Activated T-cell treated with anti-CD3 and anti-CD28 coated beads, Interleukin-2, amount 50 U/mL, for 48 hours (primary cell): Measurements from ENCODE around the gene DMRTB1.

ENCODE experiments used
- DNase-seq, 2 experiments: peaks; one replicate each; pipeline ENCODE4 v3.0.0-alpha.2; 2020

DMRTB1 gene

DNA sequence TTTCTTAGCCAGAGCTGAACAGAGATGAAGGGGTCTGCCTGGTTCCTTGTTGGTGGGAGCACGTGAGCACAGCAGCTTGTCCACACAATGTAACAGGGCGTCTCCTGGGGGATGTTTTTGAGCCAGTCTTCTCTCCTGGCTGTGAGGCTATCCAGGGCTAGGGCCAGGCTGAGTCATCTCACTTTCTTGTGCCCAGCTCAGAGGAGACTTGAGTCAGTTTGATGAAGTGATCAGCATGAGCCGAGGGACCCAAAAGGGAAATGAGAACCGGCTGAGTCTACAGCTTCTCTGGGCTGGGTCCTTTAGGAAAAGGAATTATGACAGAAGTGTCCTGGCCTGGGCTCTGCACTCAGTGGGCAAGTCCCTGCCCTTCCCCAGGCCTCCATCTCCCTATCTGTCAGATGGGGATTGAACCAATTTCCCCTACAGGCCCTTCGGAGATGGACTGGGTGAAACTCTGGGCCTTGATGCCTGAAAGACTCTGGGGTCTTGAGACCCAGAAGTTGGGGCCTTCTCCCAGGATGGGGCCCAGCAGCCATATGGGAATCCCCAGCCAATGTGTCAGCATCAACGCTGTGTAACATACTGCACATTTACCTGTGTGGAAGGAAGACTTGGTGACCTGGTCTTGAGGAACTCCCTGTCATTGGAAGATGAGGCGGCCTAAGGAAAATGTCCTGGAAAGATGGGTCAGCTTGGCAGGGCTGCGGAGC, 36.6 kb downstream of the DMRTB1 start:
- DNase-seq: no peak

DNA sequence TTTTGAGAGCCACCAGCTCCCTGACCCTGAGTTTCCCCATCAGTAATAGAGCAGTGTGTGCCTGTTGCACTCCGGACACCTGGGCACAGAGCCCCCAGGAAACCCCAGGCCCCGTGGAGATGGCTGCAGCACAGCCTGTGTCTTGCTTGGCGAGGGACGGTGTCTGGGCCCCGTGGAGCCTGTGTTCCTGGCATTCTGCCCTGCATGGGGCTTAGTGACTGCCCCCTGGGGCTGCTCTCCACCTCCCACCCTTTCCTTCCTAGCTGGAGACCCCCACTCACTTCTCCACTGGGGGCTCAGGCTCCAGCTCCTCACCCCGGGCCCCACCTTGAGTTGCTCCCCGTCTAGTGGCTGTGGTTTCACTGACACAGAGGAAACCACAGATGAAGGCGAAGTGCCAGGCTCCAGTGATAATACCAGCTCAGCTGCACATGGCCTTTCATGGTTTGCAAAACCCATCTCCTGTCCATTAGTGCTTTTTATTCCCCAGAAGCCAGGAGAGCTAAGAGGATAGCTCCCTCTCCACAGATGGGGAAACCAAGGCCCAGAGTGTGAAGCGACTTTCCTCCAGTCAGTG, 39.4 kb downstream of the DMRTB1 start:
- no peak for DNase-seq

DNA sequence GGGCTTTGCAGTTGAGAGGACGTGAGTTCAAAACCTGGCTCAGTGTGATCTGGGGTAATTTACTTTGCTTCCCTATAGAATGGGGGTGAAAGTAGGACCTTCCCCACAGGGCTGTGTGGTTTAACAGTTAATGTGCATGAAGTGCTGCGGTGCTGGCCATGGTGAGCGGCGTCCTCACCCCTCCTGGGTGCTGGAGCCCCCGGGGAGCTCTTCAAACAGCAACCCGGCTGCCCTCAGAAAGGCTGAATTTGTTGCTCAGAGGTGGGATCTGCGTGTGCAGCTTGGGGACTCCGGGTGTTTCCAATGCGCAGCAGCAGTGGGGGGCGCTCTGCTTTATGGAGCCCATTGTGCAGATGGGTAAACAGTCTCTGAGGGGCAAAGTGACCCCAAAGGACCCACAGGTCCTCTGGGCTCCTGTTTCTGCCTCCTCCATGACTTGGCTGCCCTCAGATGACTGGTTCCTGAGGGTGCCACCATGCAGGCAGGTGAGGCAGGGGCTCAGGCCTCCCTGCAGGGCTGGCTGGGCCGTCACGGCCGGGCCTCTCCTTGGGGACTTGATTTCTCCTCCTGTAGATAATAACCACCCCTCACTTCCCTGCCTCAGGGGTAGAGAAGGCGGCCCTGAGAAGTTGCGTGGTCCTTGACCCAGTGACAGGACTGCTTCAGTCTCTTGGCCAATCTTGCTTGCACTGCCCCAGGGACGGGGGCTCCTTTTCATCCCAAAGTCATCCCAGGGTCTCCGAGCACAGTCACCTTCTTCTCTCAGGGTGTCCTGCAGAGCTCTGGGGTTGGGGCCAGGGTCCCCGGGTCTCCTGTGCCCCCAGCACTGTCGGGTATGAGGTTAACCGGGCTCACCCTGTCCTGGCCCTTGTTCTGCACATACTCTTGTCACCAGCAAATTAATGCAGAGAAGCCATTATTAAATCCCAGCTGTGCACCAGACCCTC, 40.3 kb downstream of the DMRTB1 start:
- no peak for DNase-seq

DNA sequence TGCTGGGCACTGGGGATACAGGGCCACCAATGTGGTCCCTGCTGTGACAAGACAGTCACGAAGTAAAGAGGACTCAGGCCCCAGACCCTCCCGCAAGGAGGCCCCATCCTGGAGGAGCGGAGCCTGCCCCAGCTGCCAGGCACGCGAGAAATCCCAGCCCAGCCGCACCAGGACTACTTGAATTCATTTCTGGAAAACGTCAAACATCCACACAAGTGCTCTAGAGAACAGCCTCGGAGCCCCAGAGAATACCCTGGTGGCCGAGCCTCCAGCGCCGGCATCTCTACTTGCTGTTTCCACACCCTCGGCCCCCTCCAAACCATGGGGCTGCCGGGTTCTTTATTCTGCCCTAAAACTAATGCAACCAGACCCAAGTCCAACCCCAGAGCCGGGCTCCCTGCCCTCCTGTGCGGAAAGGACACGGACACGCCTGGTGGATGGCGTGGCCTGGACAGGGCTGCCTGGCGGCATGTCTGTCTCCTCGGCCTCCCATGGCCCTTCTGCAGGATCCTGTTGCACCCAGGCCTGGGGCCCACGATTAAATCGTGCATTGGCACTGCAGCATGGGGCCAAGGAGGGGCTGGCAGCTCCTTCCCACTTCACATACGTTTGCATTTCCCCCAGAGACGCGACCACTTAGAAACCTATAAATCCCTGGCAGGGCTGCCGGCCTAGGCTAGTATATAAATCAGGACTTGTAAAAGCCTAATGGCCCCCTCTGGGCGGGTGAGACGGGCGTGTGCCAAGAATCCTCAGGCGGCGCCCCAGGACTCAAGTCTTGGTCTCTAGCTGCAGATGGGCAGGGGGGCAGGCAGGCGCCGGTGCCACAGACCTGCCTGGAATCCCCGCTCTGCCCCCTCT, 41.2 kb downstream of the DMRTB1 start:
- no peak for DNase-seq

DNA sequence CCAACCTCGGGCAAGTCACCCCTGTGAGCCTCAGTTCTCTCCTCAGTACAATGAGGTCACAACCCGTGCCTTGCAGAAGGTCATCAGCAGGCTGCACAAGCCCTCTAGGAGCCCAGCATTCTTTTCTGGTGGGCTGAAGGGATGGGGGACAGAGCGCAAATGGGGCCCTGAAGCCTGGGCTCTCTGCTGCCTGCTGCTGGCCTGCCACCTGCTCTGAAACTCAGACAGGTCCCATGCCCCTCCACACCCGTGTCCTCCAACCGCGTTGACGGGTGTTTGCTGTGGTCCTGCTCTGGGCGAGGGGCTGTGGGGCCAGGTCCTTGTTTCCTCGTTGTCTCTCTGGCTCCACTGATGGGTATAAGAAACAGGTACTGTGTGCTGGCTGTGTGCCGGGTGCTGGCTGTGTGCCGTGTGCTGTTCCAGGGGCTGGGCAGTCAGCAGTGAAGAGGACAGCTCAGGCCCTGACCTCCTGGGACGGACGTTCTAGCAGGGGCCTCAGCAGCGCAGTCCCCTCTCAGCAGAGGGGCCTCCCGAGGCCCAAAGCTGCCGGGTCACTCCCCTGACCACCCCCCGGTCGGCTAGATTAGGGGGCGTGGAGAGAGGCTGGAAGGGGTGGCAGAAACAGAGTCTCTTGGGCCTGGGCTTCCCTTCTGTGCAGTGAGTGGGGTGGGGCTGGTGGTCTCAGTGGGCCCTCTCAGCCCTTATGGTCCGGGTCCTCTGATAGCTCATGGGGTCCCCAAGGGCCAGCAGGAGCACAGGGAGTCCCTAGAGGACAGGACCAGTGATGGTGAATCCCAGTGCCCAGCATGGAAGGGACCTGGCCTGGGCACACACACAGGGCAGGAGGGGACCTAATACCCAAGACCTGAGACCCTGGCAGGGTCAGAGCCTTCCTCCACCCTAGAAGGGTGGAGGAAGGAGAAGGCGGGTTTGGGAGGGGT, 42.1 kb downstream of the DMRTB1 start:
- no peak for DNase-seq

DNA sequence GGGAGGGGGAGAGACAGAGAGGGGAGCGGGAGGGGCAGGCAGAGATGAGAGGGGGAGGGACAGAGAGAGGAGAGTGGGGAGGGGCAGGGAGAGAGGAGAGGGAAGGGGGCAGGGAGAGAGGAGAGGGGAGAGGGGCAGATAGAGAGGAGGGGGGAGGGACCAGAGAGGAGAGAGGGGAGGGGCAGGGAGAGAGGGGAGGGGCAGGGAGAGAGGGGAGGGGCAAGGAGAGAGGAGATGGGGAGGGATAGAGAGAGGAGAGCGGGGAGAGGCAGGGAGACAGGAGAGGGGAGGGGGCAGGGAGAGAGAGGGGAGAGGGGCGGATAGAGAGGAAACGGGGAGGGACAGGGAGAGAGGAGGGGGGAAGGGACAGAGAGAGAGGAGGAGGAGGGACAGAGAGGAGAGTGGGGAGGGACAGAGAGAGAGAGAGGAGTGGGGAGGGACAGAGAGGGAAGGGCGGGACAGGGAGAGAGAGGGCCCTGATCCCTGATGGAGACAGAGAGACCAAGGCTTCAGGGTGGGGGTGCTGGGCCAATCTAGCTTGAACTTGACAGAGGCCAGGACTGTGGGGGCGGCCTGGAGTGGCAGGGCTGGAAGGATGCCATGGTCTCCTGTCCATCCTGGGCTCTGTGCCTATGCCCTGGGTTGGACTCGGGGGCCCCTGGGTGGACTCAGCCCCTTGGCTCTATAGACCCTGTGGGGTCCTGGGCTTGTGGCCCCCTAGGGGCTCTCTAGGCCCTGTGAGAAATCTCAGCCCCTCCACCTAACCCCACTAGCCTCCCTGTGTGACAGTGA, 43.6 kb downstream of the DMRTB1 start:
- no peak for DNase-seq

DNA sequence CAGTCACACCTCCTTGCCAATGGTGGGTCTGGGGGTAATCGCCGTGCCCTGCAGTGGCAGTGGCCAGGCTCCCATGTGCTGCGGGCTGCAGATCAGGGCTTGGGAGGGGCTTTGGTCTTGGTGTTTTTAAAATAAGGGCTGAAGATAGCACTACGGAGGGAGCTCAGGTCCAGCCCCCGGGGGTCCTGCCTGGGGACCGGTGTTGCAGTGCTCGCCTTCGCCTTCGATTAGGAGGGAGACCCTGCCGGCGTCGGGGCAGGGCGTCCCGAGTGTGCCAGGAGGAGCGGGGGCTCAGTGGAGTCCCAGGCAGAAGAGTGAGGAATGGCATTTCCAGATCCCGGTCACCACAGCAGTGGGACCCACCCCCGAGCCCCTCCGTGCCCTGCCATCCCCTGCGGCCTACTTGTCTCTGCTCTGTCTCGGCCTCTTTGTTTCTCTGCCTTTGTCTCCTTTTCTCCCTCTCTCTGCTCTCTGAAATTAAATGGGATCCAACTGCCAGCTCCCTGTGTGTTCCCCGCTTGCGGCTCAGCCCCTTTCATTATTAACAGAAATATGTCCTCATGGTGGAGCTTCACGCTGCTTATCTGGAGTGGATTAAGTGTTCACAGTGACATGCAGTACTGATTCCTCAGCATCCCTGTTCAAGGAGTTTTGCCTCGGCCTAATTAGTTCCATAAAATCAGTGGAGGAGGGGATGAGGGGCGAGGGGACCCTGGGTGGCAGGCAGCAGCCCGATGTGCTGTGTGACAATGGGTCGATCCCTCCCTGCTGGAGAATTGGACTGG, 44.4 kb downstream of the DMRTB1 start:
- no peak for DNase-seq

DNA sequence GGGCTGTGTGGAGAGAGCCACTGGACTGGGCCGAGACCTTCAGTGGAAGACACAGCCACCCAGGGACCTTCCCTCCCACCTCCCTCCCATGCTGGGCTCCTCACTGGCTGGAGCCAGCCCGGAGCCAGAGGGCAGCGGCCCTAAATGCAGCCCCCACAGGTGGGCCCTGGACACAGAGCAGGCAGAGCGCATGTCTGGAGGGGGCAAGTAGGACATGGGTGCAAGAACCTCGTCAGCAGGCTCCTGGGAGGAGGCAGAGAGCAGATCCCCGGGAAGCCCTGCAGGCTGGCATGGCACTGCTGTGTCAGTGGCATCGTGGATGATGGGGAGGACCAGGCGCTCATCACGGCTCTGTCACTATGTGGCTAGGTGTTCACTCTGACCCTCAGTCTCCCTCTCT, 45.7 kb downstream of the DMRTB1 start:
- no peak for DNase-seq

DNA sequence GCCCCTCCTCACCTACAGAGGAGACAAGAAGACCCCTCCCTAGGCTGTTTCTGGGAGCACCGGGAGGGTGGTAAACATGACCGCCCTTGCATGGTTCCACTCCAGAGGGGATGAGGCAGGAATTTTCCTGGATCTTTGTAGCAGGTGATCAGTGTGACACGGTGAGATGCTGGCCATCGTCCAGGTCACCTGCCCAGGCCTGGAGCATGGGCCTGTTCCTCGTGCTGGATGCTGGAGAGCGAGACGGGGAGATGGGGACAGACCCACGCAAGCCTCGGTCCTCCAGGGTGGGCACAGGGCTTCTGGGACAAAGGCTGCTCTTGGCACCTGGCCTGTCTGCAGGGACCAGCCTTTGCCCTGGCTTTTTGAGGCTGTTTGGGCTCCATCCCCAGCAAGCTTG, 46.2 kb downstream of the DMRTB1 start:
- no peak for DNase-seq

DNA sequence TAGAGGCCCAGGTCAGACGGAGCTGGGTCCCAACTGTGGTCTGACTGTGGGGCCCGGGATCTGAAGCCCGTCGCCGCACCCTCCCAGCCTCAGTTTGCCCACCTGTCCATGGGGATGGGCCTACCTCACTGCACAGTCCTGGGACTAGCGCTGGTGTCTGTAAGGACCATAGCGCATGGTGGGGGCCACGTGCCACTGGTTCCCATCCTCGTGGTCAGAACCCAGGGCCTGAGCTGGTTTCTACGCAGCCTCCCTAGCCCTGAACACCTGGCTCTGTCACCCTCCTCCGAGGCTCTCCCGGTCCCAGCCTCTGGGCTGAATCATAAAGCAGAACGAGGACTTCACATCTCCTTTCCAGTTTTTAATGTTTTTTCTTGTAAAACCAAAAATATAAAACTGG, 46.7 kb downstream of the DMRTB1 start:
- no peak for DNase-seq

DNA sequence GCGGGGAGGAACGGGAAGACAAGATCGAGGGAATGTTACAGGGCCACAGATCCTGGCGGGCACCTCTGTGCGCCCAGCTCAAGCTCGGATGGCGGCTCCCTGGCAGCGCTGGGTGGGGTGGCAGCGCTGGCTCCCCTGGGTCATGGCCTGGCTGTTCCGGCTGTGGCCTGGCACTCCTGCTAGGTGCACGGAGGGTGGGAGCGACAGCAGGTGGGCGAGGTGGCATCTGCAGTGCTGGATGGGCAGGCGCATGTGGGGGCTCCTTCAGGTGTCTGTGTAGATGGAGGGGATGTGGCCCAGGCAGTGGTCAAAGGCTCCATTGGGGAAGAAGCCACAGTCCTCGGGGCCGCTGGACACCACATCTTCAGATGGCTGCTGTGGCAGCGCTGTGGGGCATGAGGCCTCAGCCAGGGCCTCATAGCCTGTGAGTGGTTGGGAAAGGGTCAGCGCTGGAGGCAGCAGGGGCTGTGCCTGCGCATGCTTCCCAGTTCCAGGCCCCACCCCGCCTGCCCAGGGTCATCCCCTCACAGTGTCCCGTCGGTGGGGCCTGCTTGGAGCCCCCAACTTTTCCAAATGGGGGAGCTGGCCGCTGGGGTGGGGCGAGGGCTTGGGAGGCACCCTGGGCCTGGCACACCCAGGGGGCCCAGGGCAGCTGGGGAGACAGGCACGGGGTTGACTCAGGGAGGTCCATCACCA, 47.3 kb downstream of the DMRTB1 start:
- DNase-seq: no peak

DNA sequence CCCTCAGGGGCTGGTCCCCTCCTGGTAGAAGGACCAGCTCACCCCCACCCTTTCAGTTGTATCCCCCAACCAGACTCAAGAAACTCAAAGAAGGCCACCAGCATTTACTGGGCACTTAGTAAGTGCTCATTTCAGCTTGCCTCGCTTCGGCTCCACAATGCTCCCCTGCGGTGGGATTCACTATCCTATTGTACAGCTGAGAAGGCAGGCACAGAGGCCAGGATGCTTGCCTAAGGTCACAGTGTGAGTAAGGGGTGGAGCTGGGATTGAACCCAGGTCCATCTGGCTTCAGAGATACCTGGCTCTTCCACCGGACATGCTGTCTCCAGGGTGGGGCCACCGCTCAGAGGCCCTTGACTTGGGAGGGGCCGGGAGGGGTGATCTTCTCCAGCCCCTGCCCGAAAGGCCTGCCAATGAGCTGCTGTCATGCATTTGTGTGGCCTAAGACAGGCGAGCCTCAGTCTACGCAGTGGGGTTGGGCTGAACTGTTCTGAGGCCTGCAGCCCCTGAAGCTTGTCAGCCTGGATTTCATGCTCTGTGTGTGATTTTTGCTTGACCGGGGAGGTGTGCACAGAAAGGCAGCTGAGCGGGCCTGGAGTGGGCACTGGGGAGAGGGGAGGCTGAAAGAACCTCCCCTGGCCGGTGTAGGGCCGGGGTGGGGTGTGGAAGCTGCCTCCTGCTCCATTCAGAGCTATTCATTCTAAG, 48.1 kb downstream of the DMRTB1 start:
- no peak for DNase-seq

DNA sequence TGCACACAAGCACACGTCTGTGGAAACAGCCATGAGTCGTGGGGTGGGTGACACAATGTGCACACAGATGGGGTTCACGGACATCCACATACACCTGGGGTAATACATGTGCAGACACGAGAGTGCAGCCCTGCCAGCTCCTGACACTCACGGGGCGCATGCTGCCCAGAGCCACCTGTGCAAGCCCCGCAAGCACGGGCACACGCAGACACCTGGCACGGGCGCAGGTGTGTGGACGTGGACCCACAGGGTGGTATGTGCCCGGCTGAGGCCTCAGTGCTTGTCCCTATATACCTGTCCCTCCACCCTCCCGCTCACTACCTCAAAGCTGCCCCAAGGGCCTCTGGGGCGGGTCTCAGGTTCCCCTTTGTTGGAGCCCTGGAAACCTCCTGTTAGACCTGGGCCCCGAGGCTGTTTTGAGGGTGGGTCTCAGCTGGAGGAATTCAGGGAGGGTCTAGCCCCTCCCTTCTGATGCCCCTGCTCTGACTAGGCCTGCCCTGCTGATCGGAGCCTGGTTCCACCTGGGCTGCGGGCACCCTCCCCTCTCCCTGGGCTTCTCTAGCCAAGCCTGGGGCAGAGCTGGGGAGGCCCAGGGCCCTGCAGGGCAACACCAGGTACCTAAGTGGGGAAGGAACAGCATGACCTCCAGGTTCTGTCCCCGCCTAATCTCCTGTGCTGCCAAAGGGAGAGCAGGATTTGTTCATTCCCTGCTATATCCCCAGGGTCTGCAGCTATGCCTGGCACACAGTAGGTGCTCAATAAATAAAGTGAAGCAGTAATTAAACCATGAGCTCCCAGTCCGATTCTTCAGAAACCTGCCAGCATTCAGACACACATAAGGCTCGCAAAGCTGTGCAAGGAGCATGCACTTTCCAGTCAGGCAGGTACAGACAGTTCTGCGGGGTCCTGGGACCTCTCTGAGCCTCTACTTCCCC, 49.1 kb downstream of the DMRTB1 start:
- no peak for DNase-seq

DNA sequence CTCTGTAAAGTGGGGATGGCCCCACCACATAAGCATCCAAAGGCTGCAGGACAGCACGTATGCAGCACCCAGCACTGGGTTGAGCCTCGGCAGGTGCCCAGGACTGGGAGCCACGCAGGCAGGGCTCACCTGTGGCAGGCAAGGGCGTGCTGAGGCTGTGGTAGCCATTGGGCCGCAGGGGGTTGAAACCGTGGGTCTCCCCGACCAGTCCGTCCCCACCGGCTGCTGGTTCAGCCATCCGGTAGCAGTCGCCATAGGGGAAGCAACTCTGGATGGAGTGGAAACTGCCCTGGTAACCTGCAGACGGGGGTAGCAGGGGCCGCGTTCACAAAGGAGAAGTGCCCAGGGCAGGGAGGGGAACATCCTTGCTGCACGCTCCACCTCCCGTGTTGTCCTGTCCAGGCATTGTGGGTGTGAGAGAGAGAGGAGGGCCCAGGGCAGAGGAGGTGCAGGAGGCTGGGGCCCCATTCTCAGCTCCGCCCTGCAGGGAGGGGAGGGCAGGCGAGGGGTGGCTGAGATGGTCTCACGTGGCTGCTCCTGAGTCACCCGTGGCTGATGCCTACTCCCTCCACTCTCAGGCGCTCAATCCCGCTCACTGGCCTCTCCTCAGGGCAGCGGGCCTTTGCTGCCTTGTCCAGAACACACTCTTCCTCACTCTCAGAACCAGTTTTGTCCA, 49.9 kb downstream of the DMRTB1 start:
- DNase-seq: no peak

DNA sequence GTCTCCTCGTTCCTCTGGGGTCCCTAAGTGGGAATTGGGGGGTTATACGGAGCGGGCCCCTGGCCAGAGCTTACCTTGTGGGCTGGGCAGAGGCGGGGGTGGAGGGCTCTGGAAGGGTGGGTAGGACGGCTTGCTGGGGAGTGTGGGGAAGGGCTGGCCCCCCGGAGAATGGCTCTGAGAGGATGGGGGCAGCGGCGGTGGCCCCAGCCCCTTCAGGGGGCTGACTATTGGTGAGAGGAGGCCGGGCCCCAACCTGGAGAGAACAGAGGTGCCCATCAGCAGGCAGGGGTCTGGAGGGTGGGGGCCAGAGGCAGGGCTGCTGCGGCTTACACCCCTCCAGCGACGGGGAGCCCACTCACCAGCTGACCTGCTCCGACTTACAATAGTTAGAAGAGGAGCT, 50.6 kb downstream of the DMRTB1 start:
- no peak for DNase-seq

DNA sequence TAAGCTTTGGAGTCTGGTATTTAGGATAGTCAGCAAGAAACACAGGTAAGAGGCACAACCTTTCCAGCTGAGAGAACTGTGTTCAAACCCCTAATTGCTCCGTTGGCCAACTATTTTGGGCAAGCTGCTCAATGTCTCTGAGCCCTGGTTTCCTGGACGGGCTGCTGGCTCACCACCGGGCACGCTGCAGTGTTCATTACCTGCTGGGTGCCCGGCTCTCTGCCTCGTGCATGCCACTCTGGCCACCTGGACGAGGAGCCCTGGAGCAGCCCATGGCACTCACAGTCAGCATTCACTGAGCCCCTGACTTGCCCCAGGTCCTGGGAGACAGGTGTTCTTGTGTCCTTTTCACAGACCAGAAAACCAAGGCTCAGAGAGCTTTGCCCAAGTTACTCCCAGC, 51.0 kb downstream of the DMRTB1 start:
- no peak for DNase-seq
